ENCODE results near the gene CFH.

The CFH gene

GRCh38 chr1:196655494-196655893, 3.7 kb downstream of the CFH start:
- Histone ChIP-seq H4K20me1 (ENCODE audit: insufficient read depth) (no peaks in the 10 kb centered on the region), H3K27ac (no peak overlapping the region), H3K4me2 (no peak overlapping the region), H3K79me2 (ENCODE audit: insufficient read depth, low read depth) (no peaks in the 10 kb centered on the region), H3K27me3 (ENCODE audit: insufficient read depth, low read depth) (no peaks in the 10 kb centered on the region), H3K4me3 (IDR thresholded peaks at IDR 0.05; ENCODE audit: insufficient read depth, low read depth, low read length) (no peak overlapping the region), H3K36me3 (ENCODE audit: insufficient read depth) (no peaks in the 10 kb centered on the region), H3K9ac (no peak overlapping the region), H3K4me1 (ENCODE audit: low read depth, poor library complexity, severe bottlenecking) (peaks cover 16% of the 10 kb centered on the region), H2AFZ (ENCODE audit: low read depth) (no peak overlapping the region)
- TF ChIP-seq CTCF (conservative IDR thresholded peaks at IDR 0.05; ENCODE audit: low read depth, low read length): no peak

GRCh38 chr1:196659471-196659870, 7.6 kb downstream of the CFH start:
- Histone ChIP-seq H3K79me2 (ENCODE audit: insufficient read depth, low read depth) (no peaks in the 10 kb centered on the region), H3K36me3 (ENCODE audit: insufficient read depth) (no peaks in the 10 kb centered on the region), H3K9ac (no peak overlapping the region), H4K20me1 (ENCODE audit: insufficient read depth) (no peaks in the 10 kb centered on the region), H3K27me3 (ENCODE audit: insufficient read depth, low read depth) (no peaks in the 10 kb centered on the region), H3K4me3 (IDR thresholded peaks at IDR 0.05; ENCODE audit: insufficient read depth, low read depth, low read length) (no peak overlapping the region), H3K4me2 (no peak overlapping the region), H2AFZ (ENCODE audit: low read depth) (no peak overlapping the region), H3K4me1 (ENCODE audit: low read depth, poor library complexity, severe bottlenecking) (peaks cover 3% of the 10 kb centered on the region), H3K27ac (no peak overlapping the region)
- TF ChIP-seq CTCF (conservative IDR thresholded peaks at IDR 0.05; ENCODE audit: low read depth, low read length): no peak

- no peak overlapping the region for H3K4me3 ChIP-seq (IDR thresholded peaks at IDR 0.05; ENCODE audit: insufficient read depth, low read depth, low read length)
Observed at GRCh38 chr1:196660272-196660671, 8.4 kb downstream of the CFH start.

GRCh38 chr1:196660852-196661251, 9.0 kb downstream of the CFH start:
- Histone ChIP-seq H3K27ac (no peak overlapping the region), H3K9ac (no peak overlapping the region), H3K4me3 (IDR thresholded peaks at IDR 0.05; ENCODE audit: insufficient read depth, low read depth, low read length) (no peak overlapping the region), H4K20me1 (ENCODE audit: insufficient read depth) (no peaks in the 10 kb centered on the region), H3K4me2 (0 out of 2 replicates have a peak overlapping the region, but pooled peaks have one; percentile 4), H3K36me3 (ENCODE audit: insufficient read depth) (no peaks in the 10 kb centered on the region), H3K79me2 (ENCODE audit: insufficient read depth, low read depth) (no peaks in the 10 kb centered on the region), H2AFZ (ENCODE audit: low read depth) (no peak overlapping the region), H3K27me3 (ENCODE audit: insufficient read depth, low read depth) (no peaks in the 10 kb centered on the region), H3K4me1 (ENCODE audit: low read depth, poor library complexity, severe bottlenecking) (peaks cover 3% of the 10 kb centered on the region)
- peak; percentile 92 for TF ChIP-seq CTCF (conservative IDR thresholded peaks at IDR 0.05; ENCODE audit: low read depth, low read length)

More at GRCh38 chr1:196660272-196660671, 8.4 kb downstream of the CFH start:
- no peak overlapping the region for H3K9ac ChIP-seq
- H2AFZ ChIP-seq (ENCODE audit: low read depth): no peak overlapping the region
- H3K36me3 ChIP-seq (ENCODE audit: insufficient read depth): no peaks in the 10 kb centered on the region
- TF ChIP-seq CTCF (conservative IDR thresholded peaks at IDR 0.05; ENCODE audit: low read depth, low read length): no peak
- H3K4me1 ChIP-seq (ENCODE audit: low read depth, poor library complexity, severe bottlenecking): peaks cover 3% of the 10 kb centered on the region
- no peak overlapping the region for H3K4me2 ChIP-seq
- H3K27ac ChIP-seq: no peak overlapping the region
- H4K20me1 ChIP-seq (ENCODE audit: insufficient read depth): no peaks in the 10 kb centered on the region
- no peaks in the 10 kb centered on the region for H3K79me2 ChIP-seq (ENCODE audit: insufficient read depth, low read depth)
- H3K27me3 ChIP-seq (ENCODE audit: insufficient read depth, low read depth): no peaks in the 10 kb centered on the region
